HG03097 (cell line): ENCODE data around the gene ABTB2.

Source experiments
- ATAC-seq: cut with Tn5 transposase; IDR thresholded peaks from one replicate; pipeline ENCODE4 v1.9.1; 2021; ENCODE audit not compliant: unreplicated experiment, low FRiP score

ABTB2 gene

DNA sequence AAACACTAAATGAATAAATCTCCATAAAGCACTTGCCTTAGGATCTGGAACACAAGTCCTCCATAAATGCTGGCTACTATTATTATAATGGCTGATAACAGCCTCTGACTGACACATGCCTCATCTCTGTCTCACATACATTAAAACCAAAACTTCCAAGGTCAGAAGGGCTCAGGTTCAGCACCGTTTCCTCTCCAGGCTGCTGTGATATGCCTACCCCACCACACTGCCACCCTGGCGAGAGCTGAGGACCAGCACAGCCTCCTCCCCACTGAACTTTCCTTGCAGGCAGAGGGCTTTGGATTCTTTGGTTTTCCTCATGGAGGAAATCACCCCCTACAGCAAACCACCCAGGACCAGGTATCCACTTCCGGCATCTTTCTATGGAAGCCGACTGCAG, 112.8 kb downstream of the ABTB2 start:
- no peak for ATAC-seq

DNA sequence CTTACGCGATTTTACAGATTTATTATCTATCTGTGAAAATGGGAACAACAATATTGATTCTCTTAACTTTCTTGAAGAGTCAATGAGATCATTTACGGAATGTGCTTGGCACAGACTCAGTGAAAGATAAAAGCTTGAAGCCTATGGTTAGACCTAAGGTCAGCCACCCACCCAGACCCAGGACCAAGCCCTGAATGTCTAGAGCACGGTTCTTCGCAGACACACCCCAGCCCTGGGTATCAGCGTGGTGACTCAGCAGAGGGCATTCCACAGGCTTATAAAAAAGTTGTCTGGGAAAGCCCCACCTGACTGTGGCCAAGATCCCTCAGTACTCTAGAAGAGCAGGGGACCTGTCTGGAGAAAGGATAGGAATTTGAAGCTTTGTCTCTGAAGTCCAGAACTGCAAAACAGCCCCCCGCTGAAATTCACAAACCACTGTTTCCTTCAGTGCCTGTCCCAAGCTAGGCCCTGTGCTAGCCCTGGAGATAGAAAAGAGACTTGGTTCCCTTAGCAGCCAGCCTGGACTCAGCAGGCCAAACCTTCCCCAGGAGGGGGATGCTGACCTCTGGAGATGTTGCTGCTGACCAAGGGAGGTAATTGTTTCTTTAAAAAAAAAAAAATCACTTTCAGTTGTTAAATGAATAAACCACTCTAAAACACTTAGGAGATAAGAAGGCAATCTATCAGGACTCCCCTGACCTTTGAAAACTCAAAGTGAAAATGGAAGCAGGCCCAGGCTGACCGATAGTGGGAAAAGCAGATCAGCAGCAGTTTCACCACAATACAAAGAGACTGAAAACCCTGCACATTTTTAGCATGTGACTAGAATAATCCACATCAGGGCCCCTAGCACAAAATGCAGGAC, 114.0 kb downstream of the ABTB2 start:
- ATAC-seq = peak; percentile 42

DNA sequence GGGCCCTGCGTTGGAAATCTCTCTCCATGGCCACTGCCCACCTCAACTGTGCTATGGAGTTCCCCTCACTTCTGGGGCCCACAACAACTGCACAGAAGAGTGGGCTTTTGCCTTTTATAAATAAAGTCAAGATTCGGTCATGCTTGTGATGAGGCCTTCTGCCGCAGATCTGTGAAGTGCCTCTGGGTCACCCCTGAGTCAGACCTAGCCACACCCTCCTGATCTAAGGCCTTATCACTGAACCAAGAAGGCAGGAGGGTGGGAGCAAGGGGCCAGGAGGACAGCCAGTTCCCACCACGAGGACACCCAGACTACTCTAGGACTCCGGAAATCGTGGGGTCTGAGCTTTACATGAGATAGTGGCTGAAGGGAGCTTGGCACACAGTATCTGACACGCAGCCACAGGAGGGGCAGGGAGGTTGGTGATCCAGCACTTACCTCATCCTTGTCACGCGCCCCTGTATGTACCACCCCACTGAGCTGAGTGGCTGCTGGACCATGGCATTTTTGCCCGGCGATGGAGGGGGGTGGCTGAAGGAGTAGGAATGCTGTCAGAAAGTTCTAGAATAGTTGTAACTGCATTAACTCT, 115.7 kb downstream of the ABTB2 start:
- no peak for ATAC-seq

DNA sequence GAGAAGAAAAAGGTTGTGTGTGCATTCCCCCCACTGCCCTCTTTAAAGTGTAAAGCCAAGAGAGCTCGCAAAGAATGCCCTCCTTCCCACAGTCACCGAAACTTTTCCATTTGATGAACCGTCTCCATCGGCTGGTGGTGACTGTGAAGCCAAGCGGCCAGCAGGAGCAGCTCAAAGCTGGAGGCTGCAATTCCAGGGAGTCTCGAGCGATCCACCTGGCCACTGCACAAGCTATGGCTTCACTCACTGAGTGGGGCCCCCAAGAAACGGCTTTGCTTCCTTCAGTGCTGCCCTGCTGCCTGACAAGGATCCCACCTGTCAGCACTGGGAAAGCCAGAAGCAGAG, 117.7 kb downstream of the ABTB2 start:
- ATAC-seq = no peak

DNA sequence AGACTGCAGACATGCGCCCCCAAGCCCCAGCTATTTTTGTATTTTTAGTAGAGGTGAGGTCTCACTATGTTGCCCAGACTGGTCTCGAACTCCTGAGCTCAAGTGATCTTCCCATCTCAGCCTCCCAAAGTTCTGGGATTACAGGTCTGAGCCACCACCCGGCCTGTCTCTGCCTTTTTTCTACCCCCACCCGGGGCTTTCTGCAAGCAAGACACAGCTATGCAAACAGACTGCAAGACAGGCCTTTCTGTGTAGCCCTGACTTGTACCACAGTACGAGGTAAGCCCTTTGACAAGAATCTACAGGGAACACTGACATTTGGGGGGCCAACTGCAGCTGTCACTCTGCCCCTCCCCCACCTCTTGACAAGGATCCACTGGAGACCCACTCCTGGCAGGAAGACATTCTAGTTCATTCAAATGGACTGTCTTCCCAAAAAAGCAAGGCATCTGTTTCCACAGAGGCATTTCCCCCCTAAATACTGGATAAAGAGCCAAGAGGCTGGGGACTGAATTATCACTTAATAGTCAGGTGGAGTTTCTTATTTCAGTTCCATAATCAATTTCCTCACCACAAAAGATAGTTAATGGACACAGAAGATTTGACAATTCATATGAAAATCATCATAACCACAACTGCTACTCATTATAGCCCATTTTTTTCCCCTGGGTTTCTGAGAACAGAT, 118.2 kb downstream of the ABTB2 start:
- no peak for ATAC-seq

DNA sequence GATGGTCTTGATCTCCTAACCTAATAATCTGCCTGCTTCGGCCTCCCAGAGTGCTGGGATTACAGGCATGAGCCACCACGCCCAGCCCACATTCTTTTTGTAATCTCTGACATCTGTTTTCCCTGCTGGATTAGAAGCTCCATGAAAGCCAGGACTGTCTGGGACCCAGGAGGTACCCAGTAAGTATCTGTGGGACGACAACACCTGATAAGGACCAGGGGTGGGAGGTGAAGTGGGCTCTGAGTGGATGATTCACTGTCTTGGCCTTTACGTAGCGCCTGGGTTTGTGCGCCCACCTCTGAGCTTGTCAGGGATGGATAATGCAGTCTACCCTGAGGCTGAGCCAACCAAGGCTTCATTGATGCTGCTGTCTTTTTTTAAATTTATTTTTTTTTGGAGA, 118.8 kb downstream of the ABTB2 start:
- no peak for ATAC-seq

DNA sequence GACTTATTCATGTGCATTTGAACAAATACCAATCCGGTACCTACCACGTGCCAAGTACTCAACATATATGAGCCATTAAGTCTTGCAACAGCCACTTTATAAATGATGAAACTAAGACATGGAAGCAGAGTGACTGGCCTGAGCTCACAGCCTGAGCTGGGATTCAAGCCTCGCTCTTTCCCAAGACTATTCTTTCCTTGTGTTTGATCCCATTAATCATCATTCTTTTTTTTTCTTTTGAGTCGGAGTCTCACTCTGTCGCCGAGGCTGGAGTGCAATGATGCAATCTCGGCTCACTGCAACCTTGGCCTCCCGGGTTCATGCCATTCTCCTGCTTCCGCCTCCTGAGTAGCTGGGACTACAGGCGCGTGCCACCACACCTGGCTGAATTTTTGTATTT, 119.3 kb downstream of the ABTB2 start:
- ATAC-seq = no peak

DNA sequence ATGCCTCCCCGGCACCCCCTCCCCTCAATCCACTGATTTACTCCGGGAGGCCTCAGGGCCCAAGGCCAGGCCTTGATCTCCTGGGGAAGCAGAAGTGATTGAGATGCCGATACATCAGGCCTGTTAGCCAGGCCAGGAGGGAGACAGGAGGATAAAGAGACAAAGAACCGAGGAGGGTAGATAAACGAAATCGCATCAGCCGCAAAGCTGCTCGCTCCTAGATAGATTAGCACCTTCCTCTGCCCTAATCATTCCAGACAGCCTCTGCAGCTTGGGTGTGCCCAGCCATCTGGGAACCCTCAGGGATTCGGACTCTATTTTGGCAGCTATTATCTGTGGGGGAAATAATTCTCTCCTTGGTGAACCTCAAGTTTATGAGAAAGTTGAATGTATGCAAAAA, 121.2 kb downstream of the ABTB2 start:
- no peak for ATAC-seq

DNA sequence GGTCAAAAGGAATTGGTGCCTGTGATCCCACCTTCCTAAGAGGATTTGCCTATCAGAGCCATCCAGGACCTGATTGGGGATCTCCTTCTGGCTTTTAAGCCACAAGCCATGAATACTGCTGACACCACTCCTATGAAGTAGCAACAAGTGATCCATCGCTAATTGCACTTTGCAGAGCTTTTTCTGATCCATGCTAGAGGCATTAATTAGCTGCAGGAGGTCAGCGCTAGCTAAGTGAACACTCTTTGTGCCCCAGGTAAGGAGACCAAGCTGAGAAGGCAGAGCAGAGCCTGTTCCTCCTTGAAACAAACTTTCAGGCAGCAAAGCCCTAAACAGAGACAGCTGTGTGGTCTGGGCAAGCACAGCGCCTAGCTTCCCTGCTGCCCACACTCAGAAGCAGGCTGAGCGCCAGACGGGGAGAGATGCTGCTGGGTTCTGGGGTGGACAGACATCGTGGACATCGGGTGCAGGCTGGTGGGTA, 122.2 kb downstream of the ABTB2 start:
- ATAC-seq = no peak

DNA sequence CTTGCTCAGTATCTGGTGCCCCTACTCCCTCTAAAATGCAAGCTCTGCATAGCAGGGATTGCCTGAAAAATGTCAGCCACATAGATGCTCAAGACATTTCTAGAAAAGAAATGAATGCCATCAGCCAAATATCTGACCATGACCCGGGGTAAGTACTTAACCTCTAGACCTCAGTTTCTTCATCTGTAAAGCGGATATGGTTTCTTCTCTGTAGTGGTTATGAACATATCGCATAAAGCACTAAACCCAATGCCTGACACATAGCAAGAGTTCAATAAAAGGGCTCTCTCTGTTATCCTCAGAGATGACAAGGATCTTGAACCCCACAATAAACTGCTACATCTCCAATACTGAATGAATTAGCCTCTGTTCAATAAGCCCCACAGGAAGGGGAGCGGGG, 122.6 kb downstream of the ABTB2 start:
- ATAC-seq = no peak

DNA sequence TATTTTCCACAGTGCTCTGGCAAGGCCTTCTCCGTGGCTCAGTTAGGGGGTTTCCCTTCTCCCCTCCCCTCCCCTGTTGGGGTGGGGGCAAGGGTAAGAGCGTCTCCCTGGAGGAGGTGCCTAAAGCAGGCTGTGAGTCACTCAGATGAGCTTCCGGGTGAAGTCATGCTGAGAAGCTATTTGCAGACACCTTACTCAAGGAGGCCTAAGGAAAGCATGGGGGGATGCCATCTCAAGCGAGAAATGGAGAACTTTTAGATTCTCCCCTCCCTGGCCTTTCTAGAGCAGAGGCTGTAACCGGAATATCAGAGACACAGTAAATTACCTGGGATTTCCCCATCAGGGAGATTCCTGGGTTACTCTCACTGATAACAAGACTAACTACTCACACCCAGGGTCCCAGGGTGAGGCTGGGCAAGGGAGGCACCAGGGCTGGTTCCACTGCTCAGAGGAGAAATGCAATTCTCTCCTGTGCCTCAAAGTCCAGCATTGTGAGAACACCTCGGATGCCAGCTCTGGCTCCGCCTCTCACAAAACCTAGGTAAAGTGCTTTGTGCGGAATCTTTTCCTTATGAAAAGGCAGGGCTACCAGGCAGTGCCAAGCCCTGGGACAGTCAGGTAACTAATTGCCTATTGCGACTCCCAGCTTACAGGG, 123.6 kb downstream of the ABTB2 start:
- peak; percentile 77 for ATAC-seq

DNA sequence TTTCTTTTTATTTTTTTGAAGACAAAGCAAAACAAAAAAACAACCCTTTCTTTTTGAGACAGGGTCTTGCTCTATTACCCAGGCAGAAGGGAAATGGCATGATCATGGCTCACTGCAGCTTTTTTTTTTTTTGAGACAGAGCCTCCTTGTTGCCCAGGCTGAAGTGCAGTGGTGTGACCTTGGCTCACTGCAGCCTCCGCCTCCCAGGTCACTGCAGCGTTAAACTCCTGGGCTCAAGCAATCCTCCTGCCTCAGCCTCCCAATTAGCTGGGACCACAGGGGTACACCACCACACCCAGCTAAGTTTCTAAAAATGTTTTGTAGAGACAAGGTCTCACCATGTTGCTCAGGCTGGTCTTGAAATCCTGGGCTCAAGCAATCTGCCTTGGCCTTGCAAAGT, 124.6 kb downstream of the ABTB2 start:
- no peak for ATAC-seq

DNA sequence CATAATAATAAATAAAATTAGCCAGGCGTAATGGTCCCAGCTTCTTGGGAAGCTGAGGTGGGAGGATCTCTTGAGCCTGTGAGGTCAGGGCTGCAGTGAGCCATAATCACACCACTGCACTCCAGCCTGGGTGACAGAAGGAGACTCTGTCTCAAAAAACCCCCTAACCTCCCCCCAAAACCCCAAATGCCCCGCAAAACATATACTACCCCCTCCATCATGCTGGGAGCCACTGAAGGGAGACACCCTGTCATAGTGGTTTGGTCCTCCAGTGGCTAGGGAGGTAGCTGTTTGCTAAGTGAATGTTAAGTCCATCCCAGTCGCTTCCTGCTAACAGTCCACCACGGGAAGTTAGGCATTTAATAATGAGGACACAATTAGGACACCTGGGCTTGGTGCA, 125.0 kb downstream of the ABTB2 start:
- ATAC-seq = no peak

DNA sequence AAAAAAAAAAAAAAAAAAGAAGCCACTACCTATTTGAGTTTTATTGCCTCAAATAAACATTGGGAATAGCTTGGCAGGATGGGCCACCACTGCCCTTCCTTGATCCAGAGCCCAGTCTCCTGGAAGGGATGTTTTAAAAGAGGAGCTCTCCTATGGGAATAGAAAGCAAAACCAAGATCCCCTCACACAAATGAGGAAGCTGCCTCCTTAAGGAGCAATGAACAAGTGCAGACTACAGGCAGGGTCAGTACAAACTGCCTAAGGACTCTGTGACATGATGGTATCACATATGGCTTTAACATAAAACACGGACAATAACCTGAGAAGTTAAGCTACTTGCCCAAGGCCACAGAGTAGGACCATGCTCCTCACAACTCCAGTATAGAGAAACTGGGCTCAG, 131.6 kb downstream of the ABTB2 start:
- ATAC-seq = no peak

DNA sequence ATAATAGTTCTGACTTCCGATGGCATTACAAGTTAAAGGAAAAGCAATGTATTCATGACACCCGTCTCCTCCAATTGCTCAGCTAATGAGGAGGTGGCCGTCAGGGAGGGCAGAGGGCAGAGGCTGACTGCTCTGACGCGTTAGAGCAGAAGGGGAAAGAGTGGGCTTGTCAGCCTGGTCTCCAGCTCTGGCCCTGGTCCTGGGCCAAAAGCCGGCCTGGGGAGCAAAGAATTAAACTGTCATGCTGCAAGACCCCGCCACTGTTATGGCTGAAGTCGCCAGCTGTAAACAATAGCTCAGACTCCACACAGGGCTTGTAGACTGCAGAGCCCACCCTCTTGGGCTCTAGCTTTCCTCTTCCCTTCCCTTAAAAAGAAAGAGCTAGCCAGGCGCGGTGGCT, 132.7 kb downstream of the ABTB2 start:
- no peak for ATAC-seq

DNA sequence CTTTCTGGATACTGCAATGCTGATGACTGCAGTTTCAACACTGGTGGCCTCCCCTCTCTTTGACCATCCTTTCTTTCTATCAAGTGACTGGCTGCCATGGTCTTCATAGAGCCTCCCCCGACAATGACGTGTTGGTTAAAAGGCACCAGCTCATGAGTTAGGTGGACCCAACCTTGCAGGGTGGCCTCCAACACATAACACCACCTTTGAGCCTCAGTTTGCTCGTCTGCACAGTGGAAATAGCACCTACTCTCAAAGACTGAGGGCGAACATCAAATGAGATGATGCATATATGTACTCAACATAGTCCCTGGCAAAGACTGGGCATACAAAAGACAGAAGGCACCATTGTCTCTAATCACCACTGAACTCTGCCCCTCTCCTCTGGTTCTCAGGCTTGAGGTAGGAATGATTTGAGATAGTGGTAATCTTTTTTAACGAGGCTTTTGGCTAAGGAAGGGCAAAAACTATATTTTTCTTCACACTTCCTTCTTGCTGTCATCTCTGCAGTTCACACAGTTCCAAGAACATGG, 133.3 kb downstream of the ABTB2 start:
- ATAC-seq = no peak

DNA sequence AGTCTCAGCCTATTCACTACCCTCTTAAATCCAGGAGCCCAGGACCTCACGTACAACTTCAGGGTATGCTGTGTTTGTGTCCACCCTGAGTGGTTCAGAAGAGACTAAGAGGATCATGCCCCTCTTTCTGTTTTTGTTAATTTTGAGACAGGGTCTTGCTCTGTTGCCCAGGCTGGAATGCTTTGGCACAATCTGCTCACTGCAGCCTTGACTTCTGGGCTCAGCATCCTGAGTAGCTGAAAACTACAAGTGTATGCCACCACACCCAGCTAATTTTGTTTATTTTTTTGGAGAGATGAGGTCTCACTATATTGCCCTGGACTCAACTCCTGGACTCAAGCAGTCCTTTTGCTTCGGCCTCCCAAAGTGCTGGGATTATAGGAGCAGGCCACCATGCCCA, 133.9 kb downstream of the ABTB2 start:
- ATAC-seq = no peak

DNA sequence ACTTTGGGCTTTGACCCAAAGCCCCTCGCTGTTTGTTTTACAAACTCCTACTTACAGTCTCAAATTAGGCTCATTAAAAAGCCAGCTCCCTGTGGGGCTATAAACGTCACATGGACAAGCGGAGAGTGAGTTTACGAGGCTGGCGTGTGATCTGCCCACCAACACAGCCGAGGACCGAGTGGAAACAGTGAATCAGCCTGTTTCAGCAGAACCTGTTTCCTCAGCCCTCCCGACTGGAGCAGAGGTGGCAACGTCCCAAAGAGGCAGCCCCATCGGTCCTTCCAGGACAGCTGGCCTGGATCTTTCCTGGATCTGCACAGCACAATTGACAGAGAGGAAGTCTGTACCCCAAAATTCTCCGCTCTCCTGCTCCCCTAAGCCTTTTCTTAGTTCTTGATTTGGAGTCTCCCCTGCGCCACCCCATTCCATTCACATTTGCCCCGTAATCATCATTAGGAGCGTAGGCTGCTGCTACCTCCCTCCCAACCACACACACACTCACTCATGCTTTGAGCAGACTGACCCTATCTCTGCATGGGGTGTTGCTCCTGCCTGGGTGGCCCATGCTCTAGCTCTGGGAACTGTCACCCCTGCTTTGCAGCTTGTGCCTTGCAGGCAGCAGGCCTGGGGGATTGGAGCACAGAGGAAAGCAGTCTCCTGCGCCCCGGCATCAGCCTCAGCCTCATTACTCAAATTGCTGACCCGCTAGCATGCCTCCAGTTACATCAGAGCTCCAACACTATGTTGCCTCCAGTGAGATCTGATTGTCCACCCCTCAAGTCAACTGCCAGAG, 134.6 kb downstream of the ABTB2 start:
- ATAC-seq = no peak

DNA sequence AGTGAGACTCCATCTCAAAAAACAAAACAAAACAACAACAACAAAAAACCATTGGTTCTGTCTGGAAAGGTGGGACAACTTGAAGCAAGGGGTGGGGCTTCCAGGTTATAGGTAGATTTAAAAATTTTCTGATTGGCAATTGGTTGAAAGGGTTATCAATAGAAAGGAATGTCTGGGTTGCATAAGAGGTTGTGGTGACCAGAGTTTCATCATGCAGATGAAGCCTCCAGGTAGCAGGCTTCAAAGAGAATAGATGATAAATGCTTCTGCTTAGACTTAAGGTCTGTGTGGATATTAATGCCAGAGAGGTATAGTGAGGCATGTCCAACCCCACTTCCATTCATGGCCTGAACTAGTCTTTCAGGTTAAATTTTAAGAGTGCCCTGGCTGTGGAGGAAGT, 135.8 kb downstream of the ABTB2 start:
- no peak for ATAC-seq

DNA sequence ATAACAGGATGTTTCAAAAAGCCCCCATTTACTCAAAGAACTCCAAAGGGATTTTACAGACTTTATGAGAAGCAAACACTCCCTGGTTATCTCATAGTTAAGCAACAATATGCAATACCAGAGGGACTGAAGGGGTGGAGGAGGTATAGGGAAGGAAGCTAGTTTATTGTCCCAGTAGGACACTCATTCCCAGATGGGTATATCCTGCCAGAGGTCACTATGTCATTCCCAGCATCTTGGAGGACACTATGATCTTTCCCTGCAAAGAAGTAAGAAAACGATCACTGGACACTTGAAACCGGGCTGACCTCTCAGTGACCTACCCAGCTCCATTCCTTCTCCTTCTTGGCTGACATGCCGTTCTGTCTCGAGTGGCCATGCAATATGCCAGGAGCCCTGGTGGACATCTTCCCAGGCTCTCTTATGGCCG, 137.9 kb downstream of the ABTB2 start:
- ATAC-seq = no peak
